Measurements from ENCODE around the gene SYNDIG1. TPM values are rescaled to one million over a fixed set of nuclear protein-coding genes. Genes with fewer than 3 reads are reported as not detected.

Gene SYNDIG1
- total and polyA plus RNA-seq, 5 donors from 2014 or later: not detected

GRCh38 chr20:24450177-24450576 lies 19.3 kb upstream of the SYNDIG1 start:
- DNase-seq: no peak
- H3K27me3 ChIP-seq (ENCODE audit: control insufficient read depth, insufficient read depth, low read length): no peaks in the 10 kb centered on the region
- H3K9me3 Mint-ChIP-seq: peaks cover 0 to 3% (median 0%) of the 10 kb centered on the region in 7 donors
- no peaks in the 10 kb centered on the region for H3K27me3 Mint-ChIP-seq
- H3K4me3 ChIP-seq (ENCODE audit: low read depth, low read length): no peak overlapping the region
- H3K27ac Mint-ChIP-seq: no peak overlapping the region
- H3K36me3 ChIP-seq (ENCODE audit: control insufficient read depth, insufficient read depth, low read length): no peaks in the 10 kb centered on the region
- no peaks in the 10 kb centered on the region for H3K9me3 ChIP-seq (ENCODE audit: control insufficient read depth in 2 of 2, low read length in 2 of 2)
- H3K4me3 Mint-ChIP-seq: no peak overlapping the region
- ATAC-seq (ENCODE audit: low read depth in 2 of 2): no peak
- H3K4me1 ChIP-seq (ENCODE audit: control insufficient read depth, insufficient read depth, low read length, poor library complexity, severe bottlenecking): no peaks in the 10 kb centered on the region
- H3K27ac ChIP-seq (ENCODE audit: insufficient read depth, low read length, poor library complexity, severe bottlenecking): no peak overlapping the region
- H3K36me3 Mint-ChIP-seq: no peaks in the 10 kb centered on the region
- H3K4me1 Mint-ChIP-seq: peaks cover 0 to 5% (median 2%) of the 10 kb centered on the region in 4 donors

- Mint-ChIP-seq H3K27me3 (no peaks in the 10 kb centered on the region), H3K4me1 (peaks cover 0 to 5% (median 2%) of the 10 kb centered on the region in 4 donors), H3K4me3 (no peak overlapping the region), H3K9me3 (peaks cover 0 to 3% (median 0%) of the 10 kb centered on the region in 7 donors), H3K36me3 (no peaks in the 10 kb centered on the region), H3K27ac (no peak overlapping the region)
- Histone ChIP-seq H3K4me3 (ENCODE audit: low read depth, low read length) (no peak overlapping the region), H3K9me3 (ENCODE audit: control insufficient read depth in 2 of 2, low read length in 2 of 2) (no peaks in the 10 kb centered on the region), H3K4me1 (ENCODE audit: control insufficient read depth, insufficient read depth, low read length, poor library complexity, severe bottlenecking) (no peaks in the 10 kb centered on the region), H3K27me3 (ENCODE audit: control insufficient read depth, insufficient read depth, low read length) (no peaks in the 10 kb centered on the region), H3K36me3 (ENCODE audit: control insufficient read depth, insufficient read depth, low read length) (no peaks in the 10 kb centered on the region), H3K27ac (ENCODE audit: insufficient read depth, low read length, poor library complexity, severe bottlenecking) (no peak overlapping the region)
- no peak for DNase-seq
- no peak for ATAC-seq (ENCODE audit: low read depth in 2 of 2)
Measured at GRCh38 chr20:24450624-24451376, 18.6 kb upstream of the SYNDIG1 start.

GRCh38 chr20:24451428-24451827 lies 18.0 kb upstream of the SYNDIG1 start:
- H3K4me1 ChIP-seq (ENCODE audit: control insufficient read depth, insufficient read depth, low read length, poor library complexity, severe bottlenecking): no peaks in the 10 kb centered on the region
- H3K27ac ChIP-seq (ENCODE audit: insufficient read depth, low read length, poor library complexity, severe bottlenecking): no peak overlapping the region
- Mint-ChIP-seq H3K27ac (peak overlapping the region in 1 of 3 donors; percentile 6), H3K4me3 (no peak overlapping the region), H3K4me1 (peaks cover 0 to 5% (median 2%) of the 10 kb centered on the region in 4 donors), H3K9me3 (peaks cover 0 to 3% (median 0%) of the 10 kb centered on the region in 7 donors), H3K27me3 (no peaks in the 10 kb centered on the region), H3K36me3 (no peaks in the 10 kb centered on the region)
- no peaks in the 10 kb centered on the region for H3K27me3 ChIP-seq (ENCODE audit: control insufficient read depth, insufficient read depth, low read length)
- H3K4me3 ChIP-seq (ENCODE audit: low read depth, low read length): no peak overlapping the region
- ATAC-seq (ENCODE audit: low read depth in 2 of 2) (no peak), DNase-seq (no peak)
- H3K36me3 ChIP-seq (ENCODE audit: control insufficient read depth, insufficient read depth, low read length): no peaks in the 10 kb centered on the region
- H3K9me3 ChIP-seq (ENCODE audit: control insufficient read depth in 2 of 2, low read length in 2 of 2): no peaks in the 10 kb centered on the region

- H3K4me3 Mint-ChIP-seq: no peak overlapping the region
- no peak for DNase-seq
- H3K27me3 Mint-ChIP-seq: no peaks in the 10 kb centered on the region
- ATAC-seq (ENCODE audit: low read depth in 2 of 2): no peak
- no peaks in the 10 kb centered on the region for H3K27me3 ChIP-seq (ENCODE audit: control insufficient read depth, insufficient read depth, low read length)
- H3K4me1 Mint-ChIP-seq: peaks cover 0 to 5% (median 2%) of the 10 kb centered on the region in 4 donors
- H3K36me3 Mint-ChIP-seq: no peaks in the 10 kb centered on the region
- no peaks in the 10 kb centered on the region for H3K36me3 ChIP-seq (ENCODE audit: control insufficient read depth, insufficient read depth, low read length)
- H3K9me3 ChIP-seq (ENCODE audit: control insufficient read depth in 2 of 2, low read length in 2 of 2): no peaks in the 10 kb centered on the region
- H3K27ac Mint-ChIP-seq: no peak overlapping the region
- no peaks in the 10 kb centered on the region for H3K4me1 ChIP-seq (ENCODE audit: control insufficient read depth, insufficient read depth, low read length, poor library complexity, severe bottlenecking)
- H3K4me3 ChIP-seq (ENCODE audit: low read depth, low read length): no peak overlapping the region
- no peak overlapping the region for H3K27ac ChIP-seq (ENCODE audit: insufficient read depth, low read length, poor library complexity, severe bottlenecking)
- peaks cover 0 to 3% (median 0%) of the 10 kb centered on the region in 7 donors for H3K9me3 Mint-ChIP-seq
Measured at GRCh38 chr20:24452016-24452415, 17.4 kb upstream of the SYNDIG1 start.

- peaks cover 0 to 3% (median 0%) of the 10 kb centered on the region in 7 donors for H3K9me3 Mint-ChIP-seq
- Histone ChIP-seq H3K9me3 (ENCODE audit: control insufficient read depth in 2 of 2, low read length in 2 of 2) (no peaks in the 10 kb centered on the region), H3K4me3 (ENCODE audit: low read depth, low read length) (no peak overlapping the region), H3K36me3 (ENCODE audit: control insufficient read depth, insufficient read depth, low read length) (no peaks in the 10 kb centered on the region), H3K4me1 (ENCODE audit: control insufficient read depth, insufficient read depth, low read length, poor library complexity, severe bottlenecking) (no peaks in the 10 kb centered on the region), H3K27ac (ENCODE audit: insufficient read depth, low read length, poor library complexity, severe bottlenecking) (no peak overlapping the region), H3K27me3 (ENCODE audit: control insufficient read depth, insufficient read depth, low read length) (no peaks in the 10 kb centered on the region)
- no peak for ATAC-seq (ENCODE audit: low read depth in 2 of 2)
- peaks cover 0 to 5% (median 2%) of the 10 kb centered on the region in 4 donors for H3K4me1 Mint-ChIP-seq
- no peaks in the 10 kb centered on the region for H3K36me3 Mint-ChIP-seq
- H3K4me3 Mint-ChIP-seq: no peak overlapping the region
- H3K27ac Mint-ChIP-seq: no peak overlapping the region
- no peaks in the 10 kb centered on the region for H3K27me3 Mint-ChIP-seq
- DNase-seq: no peak
Measured at GRCh38 chr20:24452498-24453127, 16.8 kb upstream of the SYNDIG1 start.

- Mint-ChIP-seq H3K27me3 (no peaks in the 10 kb centered on the region), H3K27ac (peak overlapping the region in 1 of 3 donors; percentile 16)
Measured at GRCh38 chr20:24453869-24454268, 15.6 kb upstream of the SYNDIG1 start.

GRCh38 chr20:24455081-24455480 lies 14.3 kb upstream of the SYNDIG1 start:
- H3K27ac Mint-ChIP-seq: no peak overlapping the region
- DNase-seq: no peak
- H3K4me1 ChIP-seq (ENCODE audit: control insufficient read depth, insufficient read depth, low read length, poor library complexity, severe bottlenecking): no peaks in the 10 kb centered on the region
- H3K36me3 Mint-ChIP-seq: no peaks in the 10 kb centered on the region
- no peak overlapping the region for H3K27ac ChIP-seq (ENCODE audit: insufficient read depth, low read length, poor library complexity, severe bottlenecking)
- H3K27me3 Mint-ChIP-seq: no peaks in the 10 kb centered on the region
- H3K36me3 ChIP-seq (ENCODE audit: control insufficient read depth, insufficient read depth, low read length): no peaks in the 10 kb centered on the region
- no peak for ATAC-seq (ENCODE audit: low read depth in 2 of 2)
- H3K4me1 Mint-ChIP-seq: peaks cover 0 to 5% (median 2%) of the 10 kb centered on the region in 4 donors
- no peaks in the 10 kb centered on the region for H3K9me3 Mint-ChIP-seq
- H3K4me3 ChIP-seq (ENCODE audit: low read depth, low read length): no peak overlapping the region
- no peaks in the 10 kb centered on the region for H3K27me3 ChIP-seq (ENCODE audit: control insufficient read depth, insufficient read depth, low read length)
- H3K4me3 Mint-ChIP-seq: no peak overlapping the region
- no peaks in the 10 kb centered on the region for H3K9me3 ChIP-seq (ENCODE audit: control insufficient read depth in 2 of 2, low read length in 2 of 2)

More at GRCh38 chr20:24453869-24454268, 15.6 kb upstream of the SYNDIG1 start:
- no peak overlapping the region for H3K4me3 ChIP-seq (ENCODE audit: low read depth, low read length)
- DNase-seq (peak in 1 of 3 donors; percentile 11), ATAC-seq (ENCODE audit: low read depth in 2 of 2) (no peak)
- H3K27ac ChIP-seq (ENCODE audit: insufficient read depth, low read length, poor library complexity, severe bottlenecking): no peak overlapping the region
- no peak overlapping the region for H3K4me3 Mint-ChIP-seq
- no peaks in the 10 kb centered on the region for H3K27me3 ChIP-seq (ENCODE audit: control insufficient read depth, insufficient read depth, low read length)
- no peaks in the 10 kb centered on the region for H3K36me3 Mint-ChIP-seq
- H3K36me3 ChIP-seq (ENCODE audit: control insufficient read depth, insufficient read depth, low read length): no peaks in the 10 kb centered on the region
- peaks cover 0 to 2% (median 0%) of the 10 kb centered on the region in 7 donors for H3K9me3 Mint-ChIP-seq
- H3K4me1 Mint-ChIP-seq: peaks cover 0 to 5% (median 2%) of the 10 kb centered on the region in 4 donors
- no peaks in the 10 kb centered on the region for H3K4me1 ChIP-seq (ENCODE audit: control insufficient read depth, insufficient read depth, low read length, poor library complexity, severe bottlenecking)
- no peaks in the 10 kb centered on the region for H3K9me3 ChIP-seq (ENCODE audit: control insufficient read depth in 2 of 2, low read length in 2 of 2)

Data from CD4-positive, CD25-positive, alpha-beta regulatory T cell (primary cell).